Measurements from ENCODE around the gene STUM.

GRCh38 chr1:226607268-226607660 is 58.7 kb downstream of the STUM start:
- no peak for TF ChIP-seq CTCF (IDR thresholded peaks at IDR 0.05; ENCODE audit: insufficient read depth, low read length, poor library complexity, severe bottlenecking)
- no peak for TF ChIP-seq EZH2phosphoT487 (conservative IDR thresholded peaks at IDR 0.05; ENCODE audit: low read length)

Measured in SU-DHL-6 (cell line).